A549 (cell line): Measurements from ENCODE around the gene ARHGEF1.

Experiments used
- CTCF ChIP-seq: fragments of >200 bp; sonication (Bioruptor Twin); formaldehyde crosslinking; IDR thresholded peaks from 3 replicates; pipeline ENCODE4 v1.5.1; 2016
- EHF ChIP-seq: fragments of 250-450 bp; sonication (Bioruptor Pico); IDR thresholded peaks from 2 replicates; pipeline ENCODE4 v1.5.0; 2020; ENCODE audit warnings: mild to moderate bottlenecking
- EHMT2 ChIP-seq: fragments of 200-600 bp; sonication (generic); IDR thresholded peaks from 2 replicates; pipeline ENCODE4 v1.6.1; 2016; ENCODE audit warnings: antibody characterized with exemption, low read depth, mild to moderate bottlenecking, moderate library complexity
- HOXA7 ChIP-seq: fragments of 250-450 bp; sonication (Bioruptor Pico); IDR thresholded peaks from 2 replicates; pipeline ENCODE4 v1.5.0; 2020; ENCODE audit warnings: mild to moderate bottlenecking, moderate library complexity
- POLR2A ChIP-seq: IDR thresholded peaks from 2 replicates; pipeline ENCODE4 v1.6.1; 2012; ENCODE audit warnings: mild to moderate bottlenecking, low read length
- REST ChIP-seq: fragments of 200-600 bp; sonication (generic); IDR thresholded peaks from 2 replicates; pipeline ENCODE4 v1.6.1; 2016; ENCODE audit warnings: antibody characterized with exemption, mild to moderate bottlenecking, moderate library complexity
- SMC3 ChIP-seq: fragments of >200 bp; sonication (Bioruptor Twin); formaldehyde crosslinking; IDR thresholded peaks from 3 replicates; pipeline ENCODE4 v1.6.1; 2018; ENCODE audit warnings: inconsistent platforms

- no peak for TF ChIP-seq POLR2A
- TF ChIP-seq HOXA7 (CRISPR knock-in tag): no peak
- no peak for TF ChIP-seq CTCF
- TF ChIP-seq EHF (CRISPR knock-in tag): no peak
- TF ChIP-seq SMC3: no peak
- no peak for TF ChIP-seq EHMT2
- TF ChIP-seq REST: no peak
These were observed 4.9 kb downstream of the ARHGEF1 start for GRCh38 chr19:41887711-41888382.
